Activated CD8-positive, alpha-beta memory T cell treated with anti-CD3 and anti-CD28 coated beads, Interleukin-2, amount 50 U/mL, for 1 hour (primary cell): ENCODE data around the gene SEC24C.
"Not testable (repeated sequence)": the region's sequence is repeated elsewhere in the genome, so short reads cannot be mapped to it uniquely, and the experiment has no call there.

ENCODE experiments used
- DNase-seq: peaks from one replicate; pipeline ENCODE4 v3.0.0-alpha.2; 2020; ENCODE audit errors: extremely low read depth

SEC24C gene

DNA sequence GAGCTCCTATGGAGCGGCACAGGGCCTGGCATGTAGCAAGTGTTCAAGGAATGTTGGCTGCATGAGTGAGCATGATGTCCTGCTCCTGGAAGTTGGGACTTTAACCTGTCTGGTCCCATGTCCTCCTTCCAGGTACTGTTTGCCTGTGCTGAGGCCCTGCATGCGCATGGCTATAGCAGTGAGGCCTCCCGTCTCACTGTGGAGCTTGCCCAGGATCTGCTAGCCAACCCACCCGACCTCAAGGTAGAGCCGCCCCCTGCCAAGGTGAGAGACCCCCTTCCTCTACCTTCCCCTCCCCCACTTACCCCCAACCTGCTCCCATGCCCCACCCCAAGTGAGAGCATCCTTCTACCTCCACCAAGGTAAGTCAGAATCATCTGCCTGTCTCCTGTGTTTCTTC, 49.3 kb downstream of the SEC24C start:
- DNase-seq, result no peak

DNA sequence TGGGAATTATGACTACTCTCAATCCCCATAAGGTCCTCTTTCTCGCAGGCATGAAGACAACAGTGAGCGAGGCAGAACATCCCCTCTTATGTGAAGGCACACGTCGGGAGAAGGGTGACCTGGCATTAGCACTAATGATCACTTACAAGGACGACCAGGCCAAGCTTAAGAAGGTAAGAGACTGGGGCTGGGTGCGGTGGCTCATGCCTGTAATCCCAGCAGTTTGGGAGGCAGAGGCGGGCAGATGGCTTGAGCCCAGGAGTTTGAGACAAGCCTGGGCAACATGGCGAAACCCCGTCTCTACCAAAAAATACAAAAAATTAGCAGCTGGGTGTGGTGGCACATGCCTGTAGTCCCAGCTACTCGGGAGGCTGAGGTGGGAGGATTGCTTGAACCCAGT, 51.3 kb downstream of the SEC24C start:
- DNase-seq, result not testable (repeated sequence)

DNA sequence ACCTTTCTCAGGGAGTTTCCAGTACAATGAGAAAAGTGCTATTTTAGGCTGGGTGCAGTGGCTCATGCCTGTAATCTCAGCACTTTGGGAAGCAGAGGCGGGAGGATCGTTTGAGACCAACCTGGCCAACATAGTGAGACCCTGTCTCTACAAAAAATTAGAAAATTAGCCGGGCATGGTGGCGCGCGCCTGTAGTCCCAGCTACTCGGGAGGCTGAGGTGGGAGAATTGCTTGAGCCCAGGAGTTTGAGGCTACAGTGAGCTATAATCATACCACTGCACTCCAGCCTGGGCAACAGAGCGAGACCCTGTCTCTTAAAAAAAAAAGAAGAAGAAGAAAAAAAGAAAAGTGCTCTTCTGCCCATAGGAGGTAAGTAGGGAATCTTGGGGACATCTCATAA, 51.9 kb downstream of the SEC24C start:
- DNase-seq, result not testable (repeated sequence)

DNA sequence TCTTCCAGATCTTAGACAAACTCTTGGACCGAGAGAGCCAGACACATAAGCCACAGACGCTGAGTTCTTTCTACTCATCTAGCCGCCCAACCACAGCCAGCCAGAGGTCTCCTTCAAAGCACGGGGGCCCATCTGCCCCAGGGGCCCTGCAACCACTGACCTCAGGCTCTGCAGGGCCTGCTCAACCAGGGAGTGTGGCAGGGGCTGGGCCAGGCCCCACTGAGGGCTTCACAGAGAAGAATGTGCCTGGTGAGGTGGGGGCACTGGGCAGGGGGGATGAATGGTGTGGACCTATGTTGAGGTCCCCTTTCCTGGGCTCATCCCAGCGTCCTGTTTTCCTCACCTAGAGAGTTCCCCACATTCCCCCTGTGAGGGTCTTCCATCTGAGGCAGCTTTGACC, 52.6 kb downstream of the SEC24C start:
- DNase-seq, result no peak

DNA sequence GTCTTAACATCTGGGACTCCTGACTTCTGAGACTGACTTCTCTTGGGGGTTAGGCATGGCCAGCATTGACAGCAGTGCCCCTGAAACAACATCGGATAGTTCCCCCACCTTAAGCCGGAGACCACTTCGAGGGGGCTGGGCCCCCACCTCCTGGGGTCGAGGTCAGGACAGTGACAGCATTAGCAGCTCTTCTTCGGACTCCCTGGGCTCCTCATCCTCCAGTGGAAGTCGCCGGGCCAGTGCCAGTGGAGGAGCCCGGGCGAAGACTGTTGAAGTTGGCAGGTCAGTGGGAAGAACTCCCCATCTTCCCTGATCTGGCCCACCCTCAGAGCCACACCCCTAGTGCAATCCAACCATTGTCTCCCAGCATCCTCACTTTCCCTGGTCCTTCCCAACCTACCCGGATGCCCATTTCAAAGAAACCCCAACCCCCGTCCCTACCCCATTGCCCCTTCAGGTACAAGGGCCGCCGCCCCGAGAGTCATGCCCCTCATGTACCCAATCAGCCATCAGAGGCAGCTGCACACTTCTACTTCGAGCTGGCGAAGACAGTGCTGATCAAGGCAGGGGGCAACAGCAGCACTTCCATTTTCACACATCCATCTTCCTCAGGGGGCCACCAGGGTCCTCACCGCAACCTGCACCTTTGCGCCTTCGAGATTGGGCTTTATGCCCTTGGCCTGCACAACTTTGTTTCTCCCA, 53.3 kb downstream of the SEC24C start:
- no peak for DNase-seq

DNA sequence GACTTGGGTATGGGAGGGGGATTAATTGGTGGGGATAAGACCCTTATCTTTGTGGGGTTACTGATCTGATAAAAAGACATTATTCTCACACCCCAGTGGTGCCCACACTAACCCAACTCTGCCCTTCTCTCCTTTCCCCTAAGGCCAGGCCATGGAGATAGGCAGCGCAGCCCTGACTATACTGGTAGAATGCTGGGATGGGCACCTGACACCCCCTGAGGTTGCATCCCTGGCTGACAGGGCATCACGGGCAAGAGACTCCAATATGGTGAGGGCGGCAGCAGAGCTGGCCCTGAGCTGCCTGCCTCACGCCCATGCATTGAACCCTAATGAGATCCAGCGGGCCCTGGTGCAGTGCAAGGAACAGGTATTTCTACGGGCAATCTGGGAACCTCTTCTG, 53.9 kb downstream of the SEC24C start:
- no peak for DNase-seq

DNA sequence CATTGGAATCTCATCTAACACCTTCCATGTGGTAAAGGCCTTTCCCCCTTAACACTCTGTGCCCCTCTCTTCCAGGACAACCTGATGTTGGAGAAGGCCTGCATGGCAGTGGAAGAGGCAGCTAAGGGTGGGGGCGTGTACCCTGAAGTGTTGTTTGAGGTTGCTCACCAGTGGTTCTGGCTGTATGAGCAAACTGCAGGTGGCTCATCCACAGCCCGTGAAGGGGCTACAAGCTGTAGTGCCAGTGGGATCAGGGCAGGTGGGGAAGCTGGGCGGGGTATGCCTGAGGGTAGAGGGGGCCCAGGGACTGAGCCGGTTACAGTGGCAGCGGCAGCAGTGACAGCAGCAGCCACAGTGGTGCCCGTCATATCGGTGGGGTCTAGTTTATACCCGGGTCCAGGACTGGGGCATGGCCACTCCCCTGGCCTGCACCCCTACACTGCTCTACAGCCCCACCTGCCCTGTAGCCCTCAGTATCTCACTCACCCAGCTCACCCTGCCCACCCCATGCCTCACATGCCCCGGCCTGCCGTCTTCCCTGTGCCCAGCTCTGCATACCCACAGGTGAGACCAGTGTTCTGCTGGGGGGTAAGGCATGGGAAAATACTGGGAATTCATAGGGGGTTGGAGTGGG, 54.9 kb downstream of the SEC24C start:
- DNase-seq, result no peak

DNA sequence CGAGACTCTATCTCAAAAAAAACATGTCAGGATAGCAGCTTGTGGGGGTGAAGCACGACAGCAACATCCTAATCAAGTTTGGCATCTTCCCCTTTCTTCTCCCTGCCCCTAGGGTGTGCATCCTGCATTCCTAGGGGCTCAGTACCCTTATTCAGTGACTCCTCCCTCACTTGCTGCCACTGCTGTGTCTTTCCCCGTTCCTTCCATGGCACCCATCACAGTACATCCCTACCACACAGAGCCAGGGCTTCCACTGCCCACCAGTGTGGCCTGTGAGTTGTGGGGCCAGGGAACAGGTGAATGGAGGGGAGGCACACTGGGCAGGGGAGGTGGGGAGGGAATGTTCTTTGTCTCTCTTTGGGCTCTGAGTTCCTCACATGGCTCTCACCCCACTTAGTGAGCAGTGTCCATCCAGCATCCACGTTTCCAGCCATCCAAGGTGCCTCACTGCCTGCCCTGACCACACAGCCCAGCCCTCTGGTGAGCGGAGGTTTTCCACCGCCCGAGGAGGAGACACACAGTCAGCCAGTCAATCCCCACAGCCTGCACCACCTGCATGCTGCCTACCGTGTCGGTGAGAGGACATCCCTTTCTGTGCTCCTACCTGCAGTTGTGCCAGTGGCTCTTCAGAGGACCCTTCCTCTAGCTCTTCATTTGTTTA, 55.9 kb downstream of the SEC24C start:
- DNase-seq, result no peak

DNA sequence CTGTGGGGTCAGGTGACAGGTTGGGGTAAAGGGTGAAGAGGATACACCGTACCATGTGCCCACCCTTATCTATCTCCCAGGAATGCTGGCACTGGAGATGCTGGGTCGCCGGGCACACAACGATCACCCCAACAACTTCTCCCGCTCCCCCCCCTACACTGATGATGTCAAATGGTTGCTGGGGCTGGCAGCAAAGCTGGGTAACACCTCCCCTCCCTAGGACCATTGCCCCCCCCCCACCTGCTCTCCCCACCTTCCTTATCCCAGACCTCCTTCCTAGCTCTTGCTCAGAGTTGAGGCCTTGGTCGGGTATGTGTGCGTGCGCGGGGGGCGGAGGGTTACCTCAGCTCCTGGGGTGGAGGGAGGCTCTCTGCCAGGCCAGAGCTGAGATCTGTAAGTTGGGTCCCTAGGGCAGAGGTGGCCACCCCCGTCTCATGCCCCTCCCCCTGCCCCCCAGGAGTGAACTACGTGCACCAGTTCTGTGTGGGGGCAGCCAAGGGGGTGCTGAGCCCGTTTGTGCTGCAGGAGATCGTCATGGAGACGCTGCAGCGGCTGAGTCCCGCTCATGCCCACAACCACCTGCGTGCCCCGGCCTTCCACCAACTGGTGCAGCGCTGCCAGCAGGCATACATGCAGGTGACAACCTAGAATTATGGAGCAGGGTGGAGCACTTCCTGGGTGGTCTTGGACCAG, 56.5 kb downstream of the SEC24C start:
- DNase-seq, result no peak

DNA sequence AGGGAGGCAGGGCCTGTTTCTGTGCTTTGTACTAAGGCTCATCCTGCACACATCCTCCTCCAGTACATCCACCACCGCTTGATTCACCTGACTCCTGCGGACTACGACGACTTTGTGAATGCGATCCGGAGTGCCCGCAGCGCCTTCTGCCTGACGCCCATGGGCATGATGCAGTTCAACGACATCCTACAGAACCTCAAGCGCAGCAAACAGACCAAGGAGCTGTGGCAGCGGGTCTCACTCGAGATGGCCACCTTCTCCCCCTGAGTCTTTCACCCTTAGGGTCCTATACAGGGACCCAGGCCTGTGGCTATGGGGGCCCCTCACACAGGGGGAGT, 57.0 kb downstream of the SEC24C start:
- no peak for DNase-seq

DNA sequence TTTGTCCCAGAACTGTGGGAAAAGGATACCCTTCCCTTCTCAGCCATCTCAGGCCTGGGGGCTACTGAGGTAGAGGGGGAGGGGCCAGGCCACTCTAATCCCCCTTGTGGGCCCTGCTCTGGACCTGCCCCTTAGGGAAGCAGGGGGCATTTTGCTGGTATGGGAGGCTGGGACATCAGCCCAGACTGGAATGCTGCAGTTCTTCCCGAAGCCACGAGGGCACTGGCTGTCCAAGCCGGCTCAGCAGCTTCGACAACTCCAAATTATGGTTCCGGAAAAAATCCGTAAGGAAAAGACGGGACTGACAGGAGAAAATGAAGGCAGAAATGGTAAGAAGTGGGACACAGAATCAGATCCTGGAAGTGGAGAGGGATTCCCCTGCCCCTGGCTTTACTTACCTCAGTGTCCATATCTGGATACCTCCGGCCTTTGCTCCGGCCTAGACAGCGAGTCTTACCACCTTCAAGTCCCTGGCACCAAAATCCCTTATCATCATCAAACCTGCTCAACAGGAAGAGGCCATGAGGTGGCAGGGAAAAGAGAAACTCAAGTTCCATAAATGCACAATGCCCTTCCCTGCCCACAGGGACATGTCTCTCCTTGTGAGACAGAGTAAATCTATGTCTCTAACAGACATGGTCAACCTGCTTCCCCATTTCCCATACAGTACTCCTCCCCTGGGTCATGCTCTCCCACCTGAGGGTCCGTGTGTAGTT, 58.3 kb downstream of the SEC24C start:
- DNase-seq, result no peak

DNA sequence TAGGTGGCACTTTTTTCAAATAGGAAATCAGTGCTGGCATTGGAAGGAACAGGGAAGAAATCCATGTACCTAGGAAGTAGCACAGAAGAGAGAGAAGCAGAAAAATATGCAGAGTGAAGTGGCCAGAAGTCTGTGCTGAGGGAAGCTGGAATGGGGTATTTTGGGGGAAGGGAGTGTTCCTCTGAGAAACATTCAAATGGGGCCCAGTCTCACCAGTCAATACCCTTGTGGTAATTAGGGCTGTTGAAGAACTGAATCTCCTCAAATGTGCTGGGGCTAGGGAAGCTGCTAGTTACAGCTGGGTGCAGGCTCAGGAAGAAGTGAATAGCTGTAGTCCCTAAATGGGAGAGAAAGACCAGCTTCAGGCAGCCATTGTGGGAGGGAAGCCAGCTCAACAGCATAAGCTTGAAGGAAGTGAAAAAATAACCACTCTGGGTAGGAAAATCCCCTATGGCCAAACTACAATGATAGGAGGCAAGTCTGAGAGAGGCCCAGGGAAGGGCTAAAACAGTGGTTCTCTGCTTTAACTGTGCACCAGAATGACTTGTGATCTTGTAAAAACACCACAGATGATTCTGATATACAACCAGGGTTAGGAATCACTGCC, 59.6 kb downstream of the SEC24C start:
- no peak for DNase-seq

DNA sequence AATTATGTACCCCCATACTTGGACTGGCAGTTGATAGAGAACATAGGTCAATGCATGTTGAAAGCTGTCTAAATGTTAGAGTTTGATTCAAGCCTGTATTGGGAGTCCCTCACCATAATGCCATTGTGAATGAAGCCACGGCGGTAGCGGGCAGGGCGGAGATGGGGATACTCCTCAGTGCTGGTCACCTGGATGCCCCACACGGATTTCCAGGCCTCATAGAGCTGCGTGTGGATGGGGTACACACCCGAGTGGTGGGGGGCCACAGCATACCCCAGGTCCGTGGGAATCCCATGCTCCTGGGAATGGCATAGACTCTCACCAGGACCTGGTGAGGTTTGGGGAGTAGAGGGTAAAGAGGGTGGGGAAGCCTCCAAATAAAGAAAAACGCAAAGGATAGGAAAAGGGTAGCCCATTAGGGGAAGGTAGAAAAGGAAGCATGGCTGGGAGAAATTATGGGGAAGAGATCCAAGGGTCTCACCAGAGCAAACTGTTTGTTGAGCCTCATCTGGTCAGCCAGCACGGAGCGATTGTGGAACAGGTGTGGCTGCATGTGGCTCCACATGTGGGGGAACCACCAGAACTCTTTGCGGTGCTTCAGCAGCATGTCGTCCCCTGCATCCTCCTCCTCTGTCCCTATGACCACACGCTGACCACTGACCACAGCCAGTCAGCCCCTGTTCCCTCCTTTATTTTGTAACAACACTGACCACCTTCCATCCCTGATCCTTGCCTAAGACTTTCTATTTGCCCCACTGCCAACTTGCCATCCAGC, 62.2 kb downstream of the SEC24C start:
- no peak for DNase-seq

DNA sequence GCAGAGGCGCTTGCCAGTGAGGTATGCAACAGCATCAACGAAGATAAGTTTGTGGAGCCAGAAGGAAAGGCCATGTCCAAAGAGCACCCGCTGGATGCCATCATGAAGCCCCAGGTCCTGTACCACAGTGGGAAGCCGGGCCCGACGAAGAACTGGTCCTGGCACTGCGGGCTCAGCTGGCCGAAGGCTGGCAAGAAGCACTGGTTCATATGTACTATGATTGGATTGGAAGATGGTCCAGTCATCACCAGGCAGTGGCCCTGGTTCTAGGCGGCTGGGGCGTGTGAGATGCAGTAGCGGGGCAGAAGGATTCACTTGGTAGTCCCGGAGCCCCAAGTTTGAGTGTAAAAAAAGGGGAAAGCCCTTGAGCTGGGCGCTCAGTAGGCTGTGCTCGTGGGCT, 63.3 kb downstream of the SEC24C start:
- no peak for DNase-seq

DNA sequence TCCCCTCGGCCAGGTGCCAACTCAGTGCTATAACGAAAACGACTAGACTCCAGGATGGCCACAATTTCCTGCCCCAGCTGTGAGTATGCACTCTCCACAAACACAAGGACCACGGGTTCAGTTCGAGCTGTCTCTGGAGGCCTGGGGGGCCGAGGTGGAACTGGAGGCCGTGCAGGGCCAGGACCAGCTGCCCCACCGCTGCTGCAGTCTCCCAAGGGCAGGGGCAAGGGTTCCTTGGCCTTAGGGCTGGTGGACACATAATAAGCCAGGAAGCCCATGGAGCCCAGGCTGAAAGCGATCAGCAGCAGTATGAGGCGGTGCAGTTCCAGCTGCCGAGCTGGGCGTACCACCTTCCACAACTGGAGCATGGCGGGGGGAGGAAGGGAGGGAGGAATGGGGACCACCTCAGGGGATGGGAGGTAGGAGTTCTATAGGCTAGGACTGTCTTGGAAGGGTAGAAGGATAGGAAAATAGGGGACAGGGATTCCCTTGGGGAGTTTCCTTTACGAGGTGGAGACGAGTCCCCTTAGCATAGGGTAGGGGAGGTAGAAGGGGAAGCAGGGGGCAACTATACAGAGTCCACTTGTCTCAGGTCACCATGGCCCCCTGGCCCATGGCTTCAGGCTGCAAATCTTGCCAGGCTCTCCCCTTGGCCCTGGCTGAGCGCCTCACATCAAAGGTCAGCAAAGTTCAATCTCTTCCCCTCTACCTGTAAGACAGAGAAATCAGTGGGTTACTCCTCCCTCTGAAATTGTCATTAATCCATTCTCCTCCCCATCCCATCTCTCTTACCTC, 64.0 kb downstream of the SEC24C start:
- no peak for DNase-seq

DNA sequence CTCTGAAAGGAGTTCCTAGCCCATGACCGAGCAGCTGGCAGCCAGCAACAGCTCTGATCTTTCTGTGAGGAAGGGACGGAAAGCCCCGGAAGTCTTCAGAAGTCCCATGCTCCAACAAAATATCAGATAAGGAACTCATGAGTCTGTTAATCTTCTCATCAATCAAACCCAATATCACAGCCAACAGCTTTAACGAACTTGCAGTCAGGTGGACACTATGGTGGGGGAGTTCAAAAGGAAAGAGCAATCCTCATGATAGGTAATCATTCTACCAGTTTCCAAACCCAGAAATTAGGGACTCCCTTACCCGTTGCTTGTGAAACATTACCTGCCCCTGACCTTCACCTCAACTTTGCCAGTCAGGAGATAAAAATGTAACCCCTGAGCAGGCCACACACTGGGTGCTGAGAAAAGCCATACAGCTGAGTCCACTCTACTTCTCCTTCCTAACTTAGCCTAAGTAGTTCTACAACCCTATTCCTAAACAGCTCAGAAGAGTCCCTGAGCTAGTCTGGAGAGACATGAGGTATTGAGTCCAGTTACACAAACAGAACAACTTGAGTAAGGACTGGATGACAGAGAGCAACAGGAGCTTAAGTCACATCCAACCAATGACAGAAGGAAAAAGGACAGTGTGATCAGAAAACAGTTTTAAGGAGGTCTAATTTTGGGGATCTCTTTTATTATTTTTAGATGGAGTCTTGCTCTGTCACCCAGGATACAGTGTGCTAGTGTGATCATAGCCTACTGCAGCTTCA, 65.1 kb downstream of the SEC24C start:
- no peak for DNase-seq

DNA sequence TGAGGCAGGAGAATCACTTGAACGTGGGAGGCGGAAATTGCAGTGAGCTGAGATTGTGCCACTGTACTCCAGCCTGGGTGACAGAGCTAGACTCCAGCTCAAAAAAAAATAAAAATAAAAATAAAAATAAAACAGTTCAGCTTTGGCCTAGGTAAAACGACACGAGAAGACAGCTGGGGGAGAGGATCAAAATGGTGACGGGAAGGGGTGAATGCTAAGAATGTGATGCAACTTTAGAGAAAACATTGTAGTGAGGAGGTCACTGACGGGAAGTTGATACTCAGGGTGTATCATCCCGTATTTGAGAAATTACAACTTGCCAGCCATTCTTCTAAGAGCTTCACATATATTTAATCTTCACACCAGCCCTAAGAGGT, 66.2 kb downstream of the SEC24C start:
- no peak for DNase-seq

DNA sequence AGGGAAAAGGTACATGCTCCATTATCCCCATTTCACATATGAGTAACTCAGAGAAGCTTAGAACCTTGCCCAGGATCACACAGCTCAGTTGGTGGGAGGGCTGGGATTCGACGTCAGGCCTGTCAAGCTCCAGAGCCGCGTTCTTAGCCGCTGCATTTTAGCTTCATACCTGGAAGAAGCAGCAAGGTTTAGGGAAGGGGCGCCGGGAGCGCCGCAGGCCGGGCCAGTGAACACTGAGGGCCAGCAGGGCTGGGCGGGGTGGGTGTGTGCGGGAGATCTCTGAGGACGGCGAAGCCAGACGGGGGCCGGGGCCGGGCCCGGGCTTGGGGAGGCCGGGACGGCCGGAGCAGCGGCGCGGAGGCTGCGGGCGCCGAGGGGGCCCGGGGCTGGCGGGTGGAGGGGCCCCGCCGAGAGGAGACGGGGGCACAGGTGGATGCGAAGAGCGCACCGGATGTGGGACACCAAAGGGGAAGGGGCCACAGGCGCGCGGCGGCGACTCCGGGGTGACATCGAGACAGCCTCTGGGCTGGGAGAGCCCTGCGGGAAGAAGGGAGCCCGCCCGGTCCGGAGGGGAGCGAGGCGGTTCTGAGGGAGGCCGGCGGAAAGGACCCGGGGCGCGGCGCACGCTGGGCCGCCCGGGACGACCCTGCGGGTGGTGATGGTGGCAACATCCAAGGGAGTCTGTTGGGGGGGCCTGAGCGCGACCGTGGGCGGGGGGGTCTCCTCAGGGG, 66.7 kb downstream of the SEC24C start:
- peak; percentile 21 for DNase-seq

DNA sequence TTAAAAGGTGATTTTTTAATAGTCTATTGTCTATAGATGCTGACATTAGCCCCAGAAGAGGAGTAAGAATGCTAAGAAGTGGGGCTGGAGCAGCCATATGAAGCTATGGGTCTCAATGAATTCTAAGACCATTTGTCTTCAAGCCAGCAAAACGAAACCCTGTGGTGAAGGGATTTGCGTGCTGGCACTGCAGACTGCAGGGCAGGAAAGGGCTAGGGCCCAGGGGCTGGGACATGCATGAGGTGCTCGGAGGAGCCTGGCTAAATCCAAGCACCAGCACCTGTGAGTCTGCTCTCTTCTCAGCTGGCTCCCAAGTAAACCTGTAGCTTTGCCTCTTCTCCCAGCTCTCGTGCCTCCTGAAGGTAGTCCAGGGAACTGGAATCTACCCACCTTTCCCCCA, 68.5 kb downstream of the SEC24C start:
- DNase-seq, result no peak
